GM12892 (cell line): ENCODE measurements around the gene KLF7.

Source experiments
- POLR2AphosphoS5 ChIP-seq: IDR thresholded peaks from 2 replicates; pipeline ENCODE4 v1.6.1; 2011; ENCODE audit warnings: low read depth, low read length, control low read depth
- TAF1 ChIP-seq: IDR thresholded peaks from 2 replicates; pipeline ENCODE4 v1.6.1; 2011; ENCODE audit warnings: low read depth, mild to moderate bottlenecking, control low read depth, low read length, borderline replicate concordance

DNA sequence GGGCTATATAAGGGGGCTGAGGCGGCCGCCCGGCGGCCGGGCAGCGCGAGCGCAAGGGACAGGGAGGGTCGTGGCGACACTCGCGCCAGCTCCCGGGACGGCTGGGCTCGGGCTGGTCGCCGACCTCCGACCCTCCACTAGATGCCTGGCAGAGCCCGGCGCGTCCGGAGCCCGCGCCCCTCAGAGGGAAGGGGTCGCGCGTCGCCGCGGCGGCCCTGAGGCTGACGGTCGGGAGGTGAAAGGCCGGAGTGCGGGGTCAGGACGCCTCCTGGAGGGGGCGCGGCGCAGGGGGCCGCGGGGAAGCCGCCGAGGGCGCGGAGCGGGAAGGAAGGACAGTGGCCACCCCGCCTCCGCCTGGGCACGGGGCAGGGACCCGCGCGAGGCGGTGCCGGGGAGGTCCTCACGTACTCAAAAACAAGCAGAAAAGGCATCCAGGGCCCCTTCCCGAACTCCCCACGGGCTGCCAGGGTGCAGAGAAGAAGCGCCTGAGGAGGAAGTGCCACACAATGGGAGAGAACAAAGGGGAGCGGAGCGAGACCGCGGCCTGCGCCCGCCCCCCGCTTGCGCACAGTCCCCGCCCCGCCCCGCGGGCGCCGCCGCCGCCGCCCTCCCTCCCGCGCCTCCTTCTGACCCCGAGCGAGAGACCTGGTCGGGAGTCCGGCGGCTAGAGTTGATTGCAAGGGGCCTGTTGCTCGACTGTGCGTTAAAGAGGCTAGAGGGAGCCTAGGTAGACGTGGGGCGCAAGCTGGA lies 776 bp upstream of the KLF7 start:
- TF ChIP-seq TAF1 (peak; percentile 84; the same call in 1 of the 2 replicates), POLR2AphosphoS5 (peak; percentile 97)
